GM19328 (cell line): ENCODE measurements around the gene DAP3.
"Not testable (repeated sequence)": the region's sequence is repeated elsewhere in the genome, so short reads cannot be mapped to it uniquely, and the experiment has no call there.

Experiments
- ATAC-seq: cut with Tn5 transposase; IDR thresholded peaks from one replicate; pipeline ENCODE4 v1.9.1; 2021; ENCODE audit warnings: mild to moderate bottlenecking, moderate library complexity; ENCODE audit not compliant: unreplicated experiment

The DAP3 gene

GRCh38 chr1:155689081-155689607, at the start of gene DAP3:
TSS of gene DAP3 (plus strand) at chr1:155689091. CDS start at chr1:155709780, 20,689 bp downstream.
- not testable (repeated sequence) for ATAC-seq

GRCh38 chr1:155640367-155640766, 48.5 kb upstream of the DAP3 start:
- ATAC-seq: no peak

- not testable (repeated sequence) for ATAC-seq
Measured at GRCh38 chr1:155642559-155643180, 46.2 kb upstream of the DAP3 start.

GRCh38 chr1:155643230-155643629, 45.7 kb upstream of the DAP3 start:
- ATAC-seq: no peak

- ATAC-seq: no peak
Measured at GRCh38 chr1:155645034-155645598, 43.8 kb upstream of the DAP3 start.

- ATAC-seq: no peak
Measured at GRCh38 chr1:155645648-155646047, 43.2 kb upstream of the DAP3 start.

GRCh38 chr1:155646307-155646706, 42.6 kb upstream of the DAP3 start:
- ATAC-seq: no peak

GRCh38 chr1:155648207-155649147, 40.4 kb upstream of the DAP3 start:
- no peak for ATAC-seq

GRCh38 chr1:155649676-155650075, 39.2 kb upstream of the DAP3 start:
- ATAC-seq: no peak

- no peak for ATAC-seq
Measured at GRCh38 chr1:155650231-155650757, 38.6 kb upstream of the DAP3 start.

GRCh38 chr1:155651861-155652661, 36.8 kb upstream of the DAP3 start:
- no peak for ATAC-seq

- ATAC-seq: no peak
Measured at GRCh38 chr1:155652951-155653350, 35.9 kb upstream of the DAP3 start.

- no peak for ATAC-seq
Measured at GRCh38 chr1:155657463-155657862, 31.4 kb upstream of the DAP3 start.

GRCh38 chr1:155661239-155661638, 27.7 kb upstream of the DAP3 start:
- not testable (repeated sequence) for ATAC-seq

GRCh38 chr1:155669233-155670162, 19.4 kb upstream of the DAP3 start:
- ATAC-seq: no peak

- no peak for ATAC-seq
Measured at GRCh38 chr1:155671750-155672149, 17.1 kb upstream of the DAP3 start.

GRCh38 chr1:155673003-155673402, 15.9 kb upstream of the DAP3 start:
- ATAC-seq: no peak

GRCh38 chr1:155678027-155678426, 10.9 kb upstream of the DAP3 start:
- ATAC-seq: no peak

- not testable (repeated sequence) for ATAC-seq
Measured at GRCh38 chr1:155678992-155679391, 9.9 kb upstream of the DAP3 start.
